Stimulated activated CD4-positive, alpha-beta T cell treated with anti-CD3 and anti-CD28 coated beads, Interleukin-1b, Interleukin-23, amount 100 ng/mL, for 1 hour (primary cell): Measurements from ENCODE around the gene TTLL4.

Source experiments
- DNase-seq, 2 donors: peaks; one replicate each; pipeline ENCODE4 v3.0.0-alpha.2; 2020; ENCODE audit warnings: low read depth in 2 of 2

TTLL4 gene

GRCh38 chr2:218782528-218782844, 71.9 kb downstream of the TTLL4 start:
- DNase-seq = no peak

GRCh38 chr2:218783688-218784087, 73.1 kb downstream of the TTLL4 start:
- no peak for DNase-seq

- DNase-seq = no peak
These were observed 74.5 kb downstream of the TTLL4 start for GRCh38 chr2:218785103-218785502.

- no peak for DNase-seq
These were observed 75.5 kb downstream of the TTLL4 start for GRCh38 chr2:218786133-218786532.

GRCh38 chr2:218788529-218789255, 78.1 kb downstream of the TTLL4 start:
- no peak for DNase-seq

- DNase-seq = no peak
These were observed 81.8 kb downstream of the TTLL4 start for GRCh38 chr2:218792433-218792832.

- no peak for DNase-seq
These were observed 86.1 kb downstream of the TTLL4 start for GRCh38 chr2:218796691-218797090.

- DNase-seq = no peak
These were observed 88.3 kb downstream of the TTLL4 start for GRCh38 chr2:218798767-218799504.

GRCh38 chr2:218799990-218800389, 89.4 kb downstream of the TTLL4 start:
- DNase-seq = no peak

GRCh38 chr2:218802386-218802994, 91.9 kb downstream of the TTLL4 start:
- no peak for DNase-seq

GRCh38 chr2:218804817-218805216, 94.2 kb downstream of the TTLL4 start:
- DNase-seq = no peak
